ENCODE measurements around the gene NCOA5. TPM values are rescaled to one million over a fixed set of nuclear protein-coding genes. Genes with fewer than 3 reads are reported as not detected.

NCOA5 gene
- total and polyA plus RNA-seq, 3 donors from 2014 or later, result 55.6 to 66.2 (median 64.0) TPM

DNA sequence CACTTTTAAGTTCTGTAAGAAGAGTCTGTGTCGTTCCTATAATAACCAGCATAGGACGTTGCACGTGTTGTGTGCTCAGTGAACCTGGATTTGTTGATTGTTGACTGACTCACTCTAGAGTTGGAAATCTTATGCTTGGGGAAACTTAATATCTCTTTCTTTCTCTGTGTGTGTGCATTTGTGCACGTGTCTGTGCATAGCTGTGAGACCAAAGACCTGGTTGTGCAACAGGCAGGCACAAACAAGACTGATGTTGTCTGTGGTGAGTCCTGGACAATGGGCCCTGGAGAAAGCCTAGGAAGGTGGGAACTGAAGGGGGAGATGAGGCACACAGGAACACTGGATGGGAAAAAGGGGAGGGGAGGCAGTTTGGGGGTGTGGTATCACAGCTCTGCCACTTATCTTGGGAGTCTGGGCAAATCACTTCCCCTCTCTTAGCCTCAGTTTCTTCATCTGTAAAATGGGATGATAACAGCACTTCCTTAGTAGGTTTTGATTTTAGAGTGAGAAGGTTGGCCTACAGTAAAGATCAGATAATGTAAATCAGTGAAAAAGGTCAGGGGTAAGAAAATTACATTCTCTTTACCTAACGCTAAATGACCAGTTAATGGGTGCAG, 36.8 kb upstream of the NCOA5 start:
- intact Hi-C loops (cut with DNase I; ENCODE audit: low total_unique reads), result no loop called here
- no peak for TF ChIP-seq POLR2A (IDR thresholded peaks at IDR 0.05)
- TF ChIP-seq, protein P1, sequence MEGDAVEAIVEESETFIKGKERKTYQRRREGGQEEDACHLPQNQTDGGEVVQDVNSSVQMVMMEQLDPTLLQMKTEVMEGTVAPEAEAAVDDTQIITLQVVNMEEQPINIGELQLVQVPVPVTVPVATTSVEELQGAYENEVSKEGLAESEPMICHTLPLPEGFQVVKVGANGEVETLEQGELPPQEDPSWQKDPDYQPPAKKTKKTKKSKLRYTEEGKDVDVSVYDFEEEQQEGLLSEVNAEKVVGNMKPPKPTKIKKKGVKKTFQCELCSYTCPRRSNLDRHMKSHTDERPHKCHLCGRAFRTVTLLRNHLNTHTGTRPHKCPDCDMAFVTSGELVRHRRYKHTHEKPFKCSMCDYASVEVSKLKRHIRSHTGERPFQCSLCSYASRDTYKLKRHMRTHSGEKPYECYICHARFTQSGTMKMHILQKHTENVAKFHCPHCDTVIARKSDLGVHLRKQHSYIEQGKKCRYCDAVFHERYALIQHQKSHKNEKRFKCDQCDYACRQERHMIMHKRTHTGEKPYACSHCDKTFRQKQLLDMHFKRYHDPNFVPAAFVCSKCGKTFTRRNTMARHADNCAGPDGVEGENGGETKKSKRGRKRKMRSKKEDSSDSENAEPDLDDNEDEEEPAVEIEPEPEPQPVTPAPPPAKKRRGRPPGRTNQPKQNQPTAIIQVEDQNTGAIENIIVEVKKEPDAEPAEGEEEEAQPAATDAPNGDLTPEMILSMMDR (IDR thresholded peaks at IDR 0.05), result no peak
- Histone ChIP-seq H3K9me3 (no peaks in the 10 kb centered on the region), H3K27me3 (no peaks in the 10 kb centered on the region), H3K27ac (no peak overlapping the region), H3K4me1 (no peaks in the 10 kb centered on the region), H3K36me3 (ENCODE audit: low read depth, missing control alignments) (no peaks in the 10 kb centered on the region), H3K4me3 (no peak overlapping the region)
- no peak for DNase-seq
- 65 to 84% methylated on average over 5 of the region's 5 CpGs for WGBS, 2 donors

DNA sequence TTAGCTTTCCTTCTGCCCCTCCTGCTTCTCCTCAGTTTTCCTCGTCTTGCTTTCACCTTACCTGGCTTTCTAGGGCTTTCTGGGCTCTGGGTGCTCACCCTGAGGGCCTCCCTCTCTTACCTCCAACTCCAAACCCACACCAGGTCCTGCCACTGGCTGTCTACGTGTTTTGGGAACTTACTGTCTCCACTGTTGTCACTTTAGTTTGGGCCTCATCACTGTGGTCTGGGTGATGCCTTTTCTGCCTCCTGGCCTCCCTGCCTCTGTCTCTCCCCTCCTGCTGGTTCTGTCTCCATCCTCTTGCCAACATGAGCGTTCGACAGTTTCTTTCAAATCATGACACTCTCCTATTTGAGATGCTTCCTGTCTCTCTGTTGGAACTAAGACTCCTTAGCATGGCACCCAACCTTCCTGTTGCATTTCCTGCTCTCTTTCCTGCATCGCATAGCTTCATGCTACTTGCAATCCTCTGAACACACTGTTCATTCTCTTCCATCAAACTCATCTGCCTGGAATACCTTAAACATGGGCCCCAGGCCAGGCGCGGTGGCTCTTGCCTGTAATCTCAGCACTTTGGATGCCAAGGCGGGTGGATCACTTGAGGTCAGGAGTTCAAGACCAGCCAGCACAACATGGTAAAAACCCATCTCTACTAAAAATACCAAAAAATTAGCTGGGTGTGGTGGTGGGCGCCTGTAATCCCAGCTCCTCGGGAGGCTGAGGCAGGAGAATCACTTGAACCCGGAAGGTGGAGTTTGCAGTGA, 33.9 kb upstream of the NCOA5 start:
- DNase-seq, result no peak
- Histone ChIP-seq H3K36me3 (ENCODE audit: low read depth, missing control alignments) (no peaks in the 10 kb centered on the region), H3K4me1 (no peaks in the 10 kb centered on the region)

DNA sequence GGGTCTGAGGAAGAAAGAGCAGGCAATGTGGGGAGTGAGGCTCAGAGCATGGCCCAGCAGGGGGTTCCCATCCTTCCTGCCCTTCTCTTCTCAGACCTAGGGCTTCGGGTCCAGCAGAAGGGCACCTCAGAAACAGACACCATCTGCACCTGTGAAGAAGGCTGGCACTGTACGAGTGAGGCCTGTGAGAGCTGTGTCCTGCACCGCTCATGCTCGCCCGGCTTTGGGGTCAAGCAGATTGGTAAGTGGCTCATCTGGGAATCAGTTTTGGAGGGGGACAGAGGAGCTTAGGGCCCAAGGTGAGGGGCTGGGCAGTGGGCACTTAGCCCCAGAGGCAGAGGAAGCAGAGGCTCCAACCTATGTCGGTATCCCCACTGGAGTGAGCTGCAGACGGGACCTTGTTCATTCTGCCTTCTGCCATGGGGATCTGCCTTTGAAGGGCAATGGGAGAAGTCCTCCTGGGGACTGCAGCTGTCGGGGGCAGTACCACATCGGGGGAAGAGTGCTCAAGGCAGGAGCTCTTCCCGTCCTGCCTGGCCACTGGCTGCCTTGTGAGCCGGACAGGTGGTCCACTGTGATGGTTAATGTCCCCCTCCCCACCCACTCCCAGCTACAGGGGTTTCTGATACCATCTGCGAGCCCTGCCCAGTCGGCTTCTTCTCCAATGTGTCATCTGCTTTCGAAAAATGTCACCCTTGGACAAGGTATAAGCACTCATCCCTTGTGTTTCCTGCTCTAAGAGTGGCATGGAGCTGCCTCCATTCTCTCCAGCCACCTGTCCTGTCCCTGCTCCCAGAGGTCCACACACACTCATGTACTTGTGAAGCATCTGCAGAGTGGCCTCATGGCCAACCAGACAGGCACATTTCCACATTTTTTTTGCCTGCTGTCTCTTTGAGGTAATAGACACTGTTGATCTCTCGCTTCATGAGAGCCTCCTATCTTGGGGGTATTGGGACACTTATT, 33.0 kb upstream of the NCOA5 start:
- TF ChIP-seq, protein P1 (IDR thresholded peaks at IDR 0.05), result no peak
- Histone ChIP-seq H3K27ac (no peak overlapping the region), H3K9me3 (no peaks in the 10 kb centered on the region), H3K4me1 (no peaks in the 10 kb centered on the region), H3K27me3 (no peaks in the 10 kb centered on the region), H3K36me3 (ENCODE audit: low read depth, missing control alignments) (no peaks in the 10 kb centered on the region), H3K4me3 (no peak overlapping the region)
- intact Hi-C loops (cut with DNase I; ENCODE audit: low total_unique reads), result no loop called here
- DNase-seq, result no peak
- WGBS, 2 donors, result 90 to 92% methylated on average over 15 of the region's 15 CpGs

More for the DNA sequence above, 33.9 kb upstream of the NCOA5 start:
- Histone ChIP-seq H3K27me3 (no peaks in the 10 kb centered on the region), H3K27ac (no peak overlapping the region), H3K4me3 (no peak overlapping the region), H3K9me3 (no peaks in the 10 kb centered on the region)
- TF ChIP-seq, protein P1 (IDR thresholded peaks at IDR 0.05), result no peak
- TF ChIP-seq POLR2A (IDR thresholded peaks at IDR 0.05), result no peak
- intact Hi-C loops (cut with DNase I; ENCODE audit: low total_unique reads), result no loop called here
- whole genome bisulfite sequencing, 2 donors, result 91 to 93% methylated on average over 11 of the region's 11 CpGs

DNA sequence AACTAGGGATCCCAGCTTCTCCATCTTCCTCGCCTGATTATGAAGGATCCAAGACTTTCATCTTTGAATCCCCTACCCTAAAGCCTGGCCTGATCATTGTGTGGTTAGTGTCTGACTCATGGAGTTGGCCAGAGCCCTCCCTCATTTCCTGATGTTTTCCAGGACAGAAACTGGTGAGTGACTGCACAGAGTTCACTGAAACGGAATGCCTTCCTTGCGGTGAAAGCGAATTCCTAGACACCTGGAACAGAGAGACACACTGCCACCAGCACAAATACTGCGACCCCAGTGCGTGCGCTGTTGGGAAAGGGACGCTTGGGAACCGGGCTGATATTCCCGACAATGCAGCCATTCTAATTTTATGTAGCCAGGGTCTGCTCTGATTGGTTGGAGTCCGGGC, 32.3 kb upstream of the NCOA5 start:
- DNase-seq, result no peak
- intact Hi-C loops (cut with DNase I; ENCODE audit: low total_unique reads), result no loop called here
- no peak overlapping the region for H3K27ac ChIP-seq
- 84 to 86% methylated on average over 11 of the region's 11 CpGs for WGBS, 2 donors
- H3K4me3 ChIP-seq, result no peak overlapping the region
- no peaks in the 10 kb centered on the region for H3K4me1 ChIP-seq
- TF ChIP-seq, protein P1 (IDR thresholded peaks at IDR 0.05), result no peak
- TF ChIP-seq POLR2A (IDR thresholded peaks at IDR 0.05), result no peak
- H3K36me3 ChIP-seq (ENCODE audit: low read depth, missing control alignments), result no peaks in the 10 kb centered on the region
- H3K9me3 ChIP-seq, result no peaks in the 10 kb centered on the region
- no peaks in the 10 kb centered on the region for H3K27me3 ChIP-seq
